ENCODE data around the gene PIK3C3. TPM values are rescaled to one million over a fixed set of nuclear protein-coding genes. Genes with fewer than 3 reads are reported as not detected.

PIK3C3 gene
- polyA plus RNA-seq, 1 experiment: 77.5 TPM

- ChIA-PET POLR2A (no interaction called here), CTCF (interaction anchor here (1.5 to 4.8 kb wide), 3 partner anchors 22 to 206 kb away, joined by 4 to 27 read pairs (median 10); no protein-coding TSS in a partner anchor)
- Histone ChIP-seq H3K9me3 (ENCODE audit: control insufficient read depth, insufficient read depth, low read length) (no peaks in the 10 kb centered on the region), H3K27ac (ENCODE audit: low read depth, low read length) (no peak overlapping the region), H3K27me3 (ENCODE audit: control insufficient read depth, insufficient read depth, low read length) (no peaks in the 10 kb centered on the region), H3K4me3 (ENCODE audit: low read depth, low read length) (no peak overlapping the region)
- TF ChIP-seq CTCF (IDR thresholded peaks at IDR 0.05; ENCODE audit: low read depth, low read length): no peak
- no peak for DNase-seq (ENCODE audit: low read depth, low spot score)
These were observed 137.8 kb downstream of the PIK3C3 start for GRCh38 chr18:42092848-42093247.

GRCh38 chr18:42094875-42095274, 139.8 kb downstream of the PIK3C3 start:
- CTCF ChIA-PET: interaction anchor here (4.8 kb wide), 1 partner anchor 20 kb away, joined by 27 read pairs; no protein-coding TSS in a partner anchor
- DNase-seq (ENCODE audit: low read depth, low spot score): no peak
- Histone ChIP-seq H3K27ac (ENCODE audit: low read depth, low read length) (no peak overlapping the region), H3K9me3 (ENCODE audit: control insufficient read depth, insufficient read depth, low read length) (no peaks in the 10 kb centered on the region), H3K27me3 (ENCODE audit: control insufficient read depth, insufficient read depth, low read length) (no peaks in the 10 kb centered on the region), H3K4me3 (ENCODE audit: low read depth, low read length) (no peak overlapping the region)
- TF ChIP-seq CTCF (IDR thresholded peaks at IDR 0.05; ENCODE audit: low read depth, low read length): no peak
- POLR2A ChIA-PET: no interaction called here

GRCh38 chr18:42095732-42096377, 140.8 kb downstream of the PIK3C3 start:
- POLR2A ChIA-PET: no interaction called here
- TF ChIP-seq CTCF (IDR thresholded peaks at IDR 0.05; ENCODE audit: low read depth, low read length): no peak
- Histone ChIP-seq H3K27me3 (ENCODE audit: control insufficient read depth, insufficient read depth, low read length) (no peaks in the 10 kb centered on the region), H3K4me3 (ENCODE audit: low read depth, low read length) (no peak overlapping the region), H3K9me3 (ENCODE audit: control insufficient read depth, insufficient read depth, low read length) (no peaks in the 10 kb centered on the region), H3K27ac (ENCODE audit: low read depth, low read length) (no peak overlapping the region)
- no peak for DNase-seq (ENCODE audit: low read depth, low spot score)
- CTCF ChIA-PET: interaction anchor here (2.4 kb wide), 1 partner anchor 19 kb away, joined by 17 read pairs; no protein-coding TSS in a partner anchor

- ChIA-PET CTCF (interaction anchor here (2.7 kb wide), 1 partner anchor 14 kb away, joined by 29 read pairs; no protein-coding TSS in a partner anchor), POLR2A (no interaction called here)
- H3K4me3 ChIP-seq (ENCODE audit: low read depth, low read length): no peak overlapping the region
- H3K27ac ChIP-seq (ENCODE audit: low read depth, low read length): no peak overlapping the region
- H3K9me3 ChIP-seq (ENCODE audit: control insufficient read depth, insufficient read depth, low read length): no peaks in the 10 kb centered on the region
- TF ChIP-seq CTCF (IDR thresholded peaks at IDR 0.05; ENCODE audit: low read depth, low read length): no peak
- H3K27me3 ChIP-seq (ENCODE audit: control insufficient read depth, insufficient read depth, low read length): no peaks in the 10 kb centered on the region
- DNase-seq (ENCODE audit: low read depth, low spot score): no peak
These were observed 145.2 kb downstream of the PIK3C3 start for GRCh38 chr18:42100248-42100647.

GRCh38 chr18:42100911-42101310, 145.9 kb downstream of the PIK3C3 start:
- H3K27ac ChIP-seq (ENCODE audit: low read depth, low read length): no peak overlapping the region
- no peak for DNase-seq (ENCODE audit: low read depth, low spot score)
- no peak for TF ChIP-seq CTCF (IDR thresholded peaks at IDR 0.05; ENCODE audit: low read depth, low read length)
- POLR2A ChIA-PET: no interaction called here
- no peaks in the 10 kb centered on the region for H3K27me3 ChIP-seq (ENCODE audit: control insufficient read depth, insufficient read depth, low read length)
- no peak overlapping the region for H3K4me3 ChIP-seq (ENCODE audit: low read depth, low read length)
- H3K9me3 ChIP-seq (ENCODE audit: control insufficient read depth, insufficient read depth, low read length): no peaks in the 10 kb centered on the region
- CTCF ChIA-PET: interaction anchor here (0.9 to 2.7 kb wide), 3 partner anchors 13 to 1168 kb away, joined by 3 to 29 read pairs (median 8); no protein-coding TSS in a partner anchor

Measured in AG04450 (cell line).